Panc1 (cell line): ENCODE measurements around the gene RPS19BP1. TPM values are rescaled to one million over a fixed set of nuclear protein-coding genes. Genes with fewer than 3 reads are reported as not detected.

Experiments
- ATAC-seq: fragments of 200-7000 bp; cut with Tn5 transposase; 2 replicates; pipeline ENCODE4 v1.9.1; 2020; ENCODE audit warnings: mild to moderate bottlenecking, moderate library complexity
- BruUV-seq: library from RNA; stranded (reverse); fragments of 400-500 nt; replicated peaks from 2 replicates; lab custom pipeline; 2021; lab: Mats Ljungman, UMichigan
- CTCF ChIA-PET: fragments of 300-600 bp; sonication (Branson Sonifier 250); formaldehyde crosslinking; loops from one replicate; lab custom pipeline; 2022; ENCODE audit warnings: antibody characterized with exemption; lab: Charles Lee
- POLR2A ChIA-PET: fragments of 300-600 bp; sonication (Branson Sonifier 250); formaldehyde crosslinking; loops from one replicate; lab custom pipeline; 2022; ENCODE audit warnings: antibody characterized with exemption; lab: Charles Lee
- DNase-seq: peaks from one replicate; pipeline ENCODE4 v3.0.0-alpha.2; 2010; ENCODE audit warnings: low read depth, low spot score
- H3K27ac ChIP-seq: 2 replicates; pipeline ENCODE4 v1.5.1; 2011; ENCODE audit warnings: mild to moderate bottlenecking, low read length, inconsistent platforms
- H3K27me3 ChIP-seq: fragments of 200-500 bp; sonication (Bioruptor generic); 2 replicates; pipeline ENCODE4 v1.6.0; 2014; ENCODE audit warnings: low read length, inconsistent platforms; ENCODE audit not compliant: control insufficient read depth, insufficient read depth
- H3K36me3 ChIP-seq: fragments of 200-500 bp; sonication (Bioruptor generic); 2 replicates; pipeline ENCODE4 v1.5.1; 2014; ENCODE audit warnings: inconsistent platforms, mild to moderate bottlenecking, low read length, moderate library complexity; ENCODE audit not compliant: control insufficient read depth, insufficient read depth
- H3K4me1 ChIP-seq: 2 replicates; pipeline ENCODE4 v1.5.1; 2011; ENCODE audit warnings: inconsistent platforms, mild to moderate bottlenecking, low read length, moderate library complexity; ENCODE audit not compliant: control insufficient read depth, insufficient read depth
- H3K4me3 ChIP-seq, 2 experiments: 2 replicates each; pipeline ENCODE4 v1.5.1; 2011 to 2012; ENCODE audit warnings: low read depth in 2 of 2, low read length in 2 of 2, mild to moderate bottlenecking in 2 of 2, inconsistent platforms in 1 of 2, moderate library complexity in 1 of 2
- H3K9me3 ChIP-seq: fragments of 200-500 bp; sonication (Bioruptor generic); 2 replicates; pipeline ENCODE4 v1.5.1; 2014; ENCODE audit warnings: low read depth, mild to moderate bottlenecking, inconsistent platforms, low read length, moderate library complexity; ENCODE audit not compliant: control insufficient read depth, insufficient read depth
- CTCF ChIP-seq: fragments of 450-650 bp; IDR thresholded peaks from 2 replicates; pipeline ENCODE4 v1.5.1; 2017; ENCODE audit warnings: mild to moderate bottlenecking
- POLR2AphosphoS5 ChIP-seq: IDR thresholded peaks from 2 replicates; pipeline ENCODE4 v1.6.1; 2012; ENCODE audit warnings: mild to moderate bottlenecking, low read depth, low read length, moderate library complexity
- REST ChIP-seq, 2 experiments: IDR thresholded peaks; 2 replicates each; pipeline ENCODE4 v1.6.1; 2011 to 2012; ENCODE audit warnings: low read depth in 2 of 2, control low read depth in 1 of 2, low read length in 1 of 2, mild to moderate bottlenecking in 1 of 2, moderate library complexity in 1 of 2; ENCODE audit not compliant: insufficient read depth in 1 of 2
- SIN3A ChIP-seq: IDR thresholded peaks from 2 replicates; pipeline ENCODE4 v1.6.1; 2012; ENCODE audit warnings: low read depth, mild to moderate bottlenecking, low read length, moderate library complexity, borderline replicate concordance; ENCODE audit not compliant: insufficient read depth
- TCF7L2 ChIP-seq: IDR thresholded peaks from 2 replicates; pipeline ENCODE4 v1.6.1; 2011; ENCODE audit warnings: mild to moderate bottlenecking, low read depth, low read length, inconsistent platforms
- in situ Hi-C: cut with HindIII; loops from 2 replicates; pipeline ENCODE4 v1.10.0; 2016; ENCODE audit warnings: low sequenced_read_pairs, low pct_unique_long_range_greater_than_20kb
- intact Hi-C: fragments of 100-400 bp; cut with micrococcal nuclease; formaldehyde crosslinking; loops from one replicate; pipeline ENCODE4 v1.10.0; 2022; ENCODE audit not compliant: unreplicated experiment
- total RNA-seq: library from RNA; stranded (reverse); gene quantifications from one replicate; pipeline ENCODE4 v1.2.1, GENCODE V29; 2021; ENCODE audit not compliant: unreplicated experiment

The RPS19BP1 gene
- total RNA-seq, 1 experiment from 2014 or later, result 123 TPM

GRCh38 chr22:39514373-39514973 lies 18.1 kb downstream of the RPS19BP1 start:
- ChIA-PET CTCF (interaction anchor here (0.5 to 1.7 kb wide), 5 partner anchors 13 to 164 kb away, joined by 3 to 6 read pairs (median 4); partner anchors contain the start of gene MIEF1), POLR2A (no interaction called here)
- DNase-seq (no peak), ATAC-seq (no peak)
- no TSS peak for BruUV-seq
- Histone ChIP-seq H3K27ac (no peak overlapping the region), H3K27me3 (no peaks in the 10 kb centered on the region), H3K36me3 (peaks cover 6% of the 10 kb centered on the region), H3K4me1 (peaks cover 9% of the 10 kb centered on the region), H3K4me3 (no peak overlapping the region), H3K9me3 (no peaks in the 10 kb centered on the region)
- intact Hi-C loops (no loop called here), in situ Hi-C loops (no loop called here)
- TF ChIP-seq CTCF, result peak; percentile 85
- no peak for TF ChIP-seq TCF7L2

DNA sequence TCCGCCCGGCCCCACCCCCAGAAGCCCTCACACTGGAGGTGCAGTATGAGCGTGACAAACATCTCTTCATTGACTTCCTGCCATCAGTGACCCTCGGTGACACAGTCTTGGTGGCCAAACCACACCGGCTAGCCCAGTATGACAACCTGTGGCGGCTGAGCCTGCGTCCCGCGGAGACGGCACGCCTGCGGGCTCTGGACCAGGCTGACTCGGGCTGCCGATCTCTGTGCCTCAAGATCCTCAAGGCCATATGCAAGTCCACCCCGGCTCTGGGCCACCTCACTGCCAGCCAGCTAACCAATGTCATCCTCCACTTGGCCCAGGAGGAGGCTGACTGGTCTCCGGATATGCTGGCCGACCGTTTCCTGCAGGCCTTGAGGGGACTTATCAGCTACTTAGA lies 18.8 kb downstream of the RPS19BP1 start:
- H3K27me3 ChIP-seq, result no peaks in the 10 kb centered on the region
- peaks cover 6% of the 10 kb centered on the region for H3K4me1 ChIP-seq
- H3K4me3 ChIP-seq, result no peak overlapping the region
- POLR2A ChIA-PET, result no interaction called here
- no peak overlapping the region for H3K27ac ChIP-seq
- no peaks in the 10 kb centered on the region for H3K9me3 ChIP-seq
- ATAC-seq (no peak), DNase-seq (no peak)
- H3K36me3 ChIP-seq, result peaks cover 6% of the 10 kb centered on the region
- CTCF ChIA-PET, result interaction anchor here (1.0 to 1.7 kb wide), 2 partner anchors 20 to 77 kb away, joined by 3 to 4 read pairs; no protein-coding TSS in a partner anchor
- TF ChIP-seq TCF7L2 (no peak), POLR2AphosphoS5 (no peak), CTCF (no peak), REST (IDR thresholded peaks at IDR 0.05; ENCODE audit: insufficient read depth in 1 of 2, low read depth in 2 of 2, low read length in 1 of 2) (no peak), SIN3A (no peak)
- no TSS peak for BruUV-seq
- in situ Hi-C loops (no loop called here), intact Hi-C loops (no loop called here)
